KOPT-K1 (cell line): ENCODE results near the gene ZCCHC2.

ENCODE experiments used
- H3K27ac ChIP-seq: fragments of 200-600 bp; sonication (generic); 2 replicates; pipeline ENCODE4 v1.5.1; 2016; ENCODE audit warnings: antibody characterized with exemption, mild to moderate bottlenecking, low read depth, low read length; ENCODE audit not compliant: poor library complexity, severe bottlenecking
- H3K36me3 ChIP-seq: fragments of 200-600 bp; sonication (generic); 2 replicates; pipeline ENCODE4 v1.5.1; 2017; ENCODE audit warnings: antibody characterized with exemption, mild to moderate bottlenecking, low read length, moderate library complexity; ENCODE audit not compliant: insufficient read depth
- H3K9me3 ChIP-seq: fragments of 200-600 bp; sonication (generic); 2 replicates; pipeline ENCODE4 v1.5.1; 2017; ENCODE audit warnings: antibody characterized with exemption, low read length, mild to moderate bottlenecking; ENCODE audit not compliant: insufficient read depth, poor library complexity, severe bottlenecking

Gene ZCCHC2

GRCh38 chr18:62590799-62591590 is 68.2 kb downstream of the ZCCHC2 start:
- Histone ChIP-seq H3K9me3 (no peaks in the 10 kb centered on the region), H3K36me3 (no peaks in the 10 kb centered on the region), H3K27ac (no peak overlapping the region)

GRCh38 chr18:62596145-62597005 is 73.5 kb downstream of the ZCCHC2 start:
- H3K36me3 ChIP-seq, result no peaks in the 10 kb centered on the region
- H3K27ac ChIP-seq, result no peak overlapping the region
- H3K9me3 ChIP-seq, result peaks cover 11% of the 10 kb centered on the region

GRCh38 chr18:62601871-62602270 is 79.0 kb downstream of the ZCCHC2 start:
- Histone ChIP-seq H3K36me3 (no peaks in the 10 kb centered on the region), H3K9me3 (peaks cover 11% of the 10 kb centered on the region), H3K27ac (no peak overlapping the region)

- H3K9me3 ChIP-seq, result peaks cover 11% of the 10 kb centered on the region
- H3K27ac ChIP-seq, result no peak overlapping the region
- H3K36me3 ChIP-seq, result no peaks in the 10 kb centered on the region
Observed at GRCh38 chr18:62602706-62603105, 79.9 kb downstream of the ZCCHC2 start.

GRCh38 chr18:62603211-62603610 is 80.4 kb downstream of the ZCCHC2 start:
- peaks cover 11% of the 10 kb centered on the region for H3K9me3 ChIP-seq
- H3K27ac ChIP-seq, result no peak overlapping the region
- no peaks in the 10 kb centered on the region for H3K36me3 ChIP-seq

- H3K36me3 ChIP-seq, result no peaks in the 10 kb centered on the region
- H3K9me3 ChIP-seq, result peaks cover 11% of the 10 kb centered on the region
- no peak overlapping the region for H3K27ac ChIP-seq
Observed at GRCh38 chr18:62603979-62604378, 81.2 kb downstream of the ZCCHC2 start.

- H3K36me3 ChIP-seq, result no peaks in the 10 kb centered on the region
- peaks cover 6% of the 10 kb centered on the region for H3K9me3 ChIP-seq
- H3K27ac ChIP-seq, result no peak overlapping the region
Observed at GRCh38 chr18:62605685-62606084, 82.9 kb downstream of the ZCCHC2 start.

GRCh38 chr18:62606106-62606505 is 83.3 kb downstream of the ZCCHC2 start:
- Histone ChIP-seq H3K27ac (no peak overlapping the region), H3K36me3 (no peaks in the 10 kb centered on the region), H3K9me3 (peaks cover 2% of the 10 kb centered on the region)

- Histone ChIP-seq H3K36me3 (no peaks in the 10 kb centered on the region), H3K9me3 (no peaks in the 10 kb centered on the region), H3K27ac (no peak overlapping the region)
Observed at GRCh38 chr18:62607302-62607701, 84.5 kb downstream of the ZCCHC2 start.

GRCh38 chr18:62607708-62608428 is 85.0 kb downstream of the ZCCHC2 start:
- no peaks in the 10 kb centered on the region for H3K36me3 ChIP-seq
- no peaks in the 10 kb centered on the region for H3K9me3 ChIP-seq
- H3K27ac ChIP-seq, result no peak overlapping the region

- Histone ChIP-seq H3K36me3 (no peaks in the 10 kb centered on the region), H3K27ac (no peak overlapping the region), H3K9me3 (no peaks in the 10 kb centered on the region)
Observed at GRCh38 chr18:62609764-62610163, 86.9 kb downstream of the ZCCHC2 start.

GRCh38 chr18:62610351-62610700 is 87.5 kb downstream of the ZCCHC2 start:
- Histone ChIP-seq H3K9me3 (no peaks in the 10 kb centered on the region), H3K36me3 (no peaks in the 10 kb centered on the region), H3K27ac (no peak overlapping the region)

- no peaks in the 10 kb centered on the region for H3K36me3 ChIP-seq
- H3K9me3 ChIP-seq, result no peaks in the 10 kb centered on the region
- H3K27ac ChIP-seq, result no peak overlapping the region
Observed at GRCh38 chr18:62610701-62611411, 88.0 kb downstream of the ZCCHC2 start.

GRCh38 chr18:62611453-62612288 is 88.8 kb downstream of the ZCCHC2 start:
- Histone ChIP-seq H3K36me3 (no peaks in the 10 kb centered on the region), H3K27ac (no peak overlapping the region), H3K9me3 (no peaks in the 10 kb centered on the region)
